Left ventricle myocardium superior (tissue), 1 donor: Measurements from ENCODE around the gene RAD23A. TPM values are rescaled to one million over a fixed set of nuclear protein-coding genes. Genes with fewer than 3 reads are reported as not detected.
A peak's percentile ranks its signal among the peaks of the same experiment; 100 is the strongest.

Experiments used
- ATAC-seq: fragments of 200-7000 bp; cut with Tn5 transposase; one replicate; pipeline ENCODE4 v1.9.1; 2020; ENCODE audit warnings: mild to moderate bottlenecking, moderate library complexity
- DNase-seq: peaks from one replicate; pipeline ENCODE4 v3.0.0-alpha.2; 2020
- intact Hi-C: fragments of 100-400 bp; cut with micrococcal nuclease; formaldehyde crosslinking; loops from one replicate; pipeline ENCODE4 v1.11.0; 2022
- microRNA-seq: library from miRNA; unstranded; fragments of <30 nt; microRNA quantifications from one replicate; pipeline ENCODE4 v1.2.0, GENCODE V29; 2020; ENCODE audit warnings: borderline number of aligned reads
- total RNA-seq: library from RNA; stranded (reverse); fragmentation: NEBNext Ultra II Directional; extraction: Animal tissue kit (Norgen Biotek cat#: 25700); gene quantifications from one replicate; pipeline ENCODE4 v1.2.1, GENCODE V29; 2021
- donor health status: DM: no; HTN: yes; CAD: no; lungs with severe emphysema.

The RAD23A gene
- total RNA-seq, 1 donor from 2014 or later = 188 TPM

- intact Hi-C loops = no loop called here
- ATAC-seq (peak; percentile 68), DNase-seq (peak; percentile 76)
Measured at GRCh38 chr19:12996406-12997094, 50.9 kb downstream of the RAD23A start.

GRCh38 chr19:12997179-12997966 lies 51.7 kb downstream of the RAD23A start:
- intact Hi-C loops = no loop called here
- DNase-seq = no peak
- ATAC-seq = no peak

GRCh38 chr19:12997967-12998940 lies 52.6 kb downstream of the RAD23A start:
- no peak for ATAC-seq
- intact Hi-C loops = no loop called here
- DNase-seq = no peak

GRCh38 chr19:13001166-13001501 lies 55.5 kb downstream of the RAD23A start:
- ATAC-seq (no peak), DNase-seq (no peak)
- intact Hi-C loops = no loop called here

GRCh38 chr19:13001502-13002165 lies 56.0 kb downstream of the RAD23A start:
- intact Hi-C loops = no loop called here
- ATAC-seq = peak; percentile 43
- DNase-seq = peak; percentile 74

- intact Hi-C loops = no loop called here
- ATAC-seq (peak; percentile 78), DNase-seq (peak; percentile 81)
Measured at GRCh38 chr19:13002166-13002898, 56.7 kb downstream of the RAD23A start.

GRCh38 chr19:13003081-13003480 lies 57.4 kb downstream of the RAD23A start:
- no peak for DNase-seq
- intact Hi-C loops = no loop called here
- no peak for ATAC-seq

Small RNA genes lying within 50 kb of the gene (microRNA-seq; reads per million reads assigned to microRNA genes)
- gene MIR5695 (not detected), gene MIR6515 (2.9 reads per million)

Other genes starting within 250 kb of the RAD23A start
- 1.7 TPM for gene FBXW9, start 249.2 kb upstream of the RAD23A start, total RNA-seq
- 36.0 TPM for gene TNPO2, start 221.9 kb upstream of the RAD23A start, total RNA-seq
- 127 TPM for gene TRIR, start 211.2 kb upstream of the RAD23A start, total RNA-seq
- 64.7 TPM for gene GET3, start 208.4 kb upstream of the RAD23A start, total RNA-seq
- not detected for gene BEST2, start 194.1 kb upstream of the RAD23A start, total RNA-seq
- gene HOOK2, start 170.3 kb upstream of the RAD23A start, total RNA-seq = 44.9 TPM
- 24.2 TPM for gene JUNB, start 154.4 kb upstream of the RAD23A start, total RNA-seq
- gene PRDX2, start 144.1 kb upstream of the RAD23A start, total RNA-seq = 750 TPM
- gene THSD8, start 143.8 kb upstream of the RAD23A start, total RNA-seq = 2.2 TPM
- 4.5 TPM for gene RNASEH2A, start 139.3 kb upstream of the RAD23A start, total RNA-seq
- not detected for gene RTBDN, start 111.3 kb upstream of the RAD23A start, total RNA-seq
- 0.12 TPM for gene MAST1, start 107.3 kb upstream of the RAD23A start, total RNA-seq
- gene DNASE2, start 64.4 kb upstream of the RAD23A start, total RNA-seq = 19.2 TPM
- gene KLF1, start 58.7 kb upstream of the RAD23A start, total RNA-seq = not detected
- gene GCDH, start 54.7 kb upstream of the RAD23A start, total RNA-seq = 30.5 TPM
- not detected for gene SYCE2, start 26.6 kb upstream of the RAD23A start, total RNA-seq
- 38.5 TPM for gene FARSA, start 12.2 kb upstream of the RAD23A start, total RNA-seq
- gene CALR, start 7.3 kb upstream of the RAD23A start, total RNA-seq = 422 TPM
- gene GADD45GIP1, start 11.4 kb downstream of the RAD23A start, total RNA-seq = 28.7 TPM
- 11.2 TPM for gene DAND5, start 23.7 kb downstream of the RAD23A start, total RNA-seq
- 171 TPM for gene NFIX, start 49.6 kb downstream of the RAD23A start, total RNA-seq
- gene LYL1, start 157.0 kb downstream of the RAD23A start, total RNA-seq = 8.8 TPM
- 22.4 TPM for gene TRMT1, start 170.9 kb downstream of the RAD23A start, total RNA-seq
- gene NACC1, start 172.4 kb downstream of the RAD23A start, total RNA-seq = 50.0 TPM
- 46.4 TPM for gene STX10, start 204.5 kb downstream of the RAD23A start, total RNA-seq
- gene IER2, start 204.5 kb downstream of the RAD23A start, total RNA-seq = 19.8 TPM